Breast epithelium (tissue), 4 donors: ENCODE data around the gene ATP8B4. TPM values are rescaled to one million over a fixed set of nuclear protein-coding genes. Genes with fewer than 3 reads are reported as not detected.

Source experiments
- DNase-seq, 2 donors: peaks; one replicate each; pipeline ENCODE4 v3.0.0-alpha.2; 2019; ENCODE audit warnings: low spot score in 2 of 2
- H3K27ac ChIP-seq, 2 donors: fragments of 200-600 bp; sonication (generic) in 1 of 2; one replicate each; pipeline ENCODE4 v1.5.1; 2016 to 2019; ENCODE audit warnings: mild to moderate bottlenecking in 1 of 2
- H3K27me3 ChIP-seq, 2 donors: fragments of 200-600 bp; sonication (generic) in 1 of 2; one replicate each; pipeline versions ENCODE4 v1.5.1 to v1.6.0; 2017 to 2019; ENCODE audit warnings: control low read depth in 1 of 2, mild to moderate bottlenecking in 1 of 2
- H3K36me3 ChIP-seq: fragments of 200-600 bp; one replicate; pipeline ENCODE4 v1.5.1; 2019
- H3K4me1 ChIP-seq, 2 donors: fragments of 200-600 bp; sonication (generic); one replicate each; pipeline ENCODE4 v1.5.1; 2016 to 2019; ENCODE audit warnings: control low read depth in 1 of 2
- H3K4me3 ChIP-seq, 3 donors: fragments of 200-600 bp; sonication (generic); 1 replicate in 2 of 3; 2 replicates in 1 of 3; pipeline ENCODE4 v1.5.1; 2016 to 2019; ENCODE audit warnings: mild to moderate bottlenecking in 3 of 3, moderate library complexity in 2 of 3
- H3K9me3 ChIP-seq, 2 donors: fragments of 200-600 bp; sonication (generic) in 1 of 2; one replicate each; pipeline ENCODE4 v1.5.1; 2016 to 2019; ENCODE audit warnings: control low read depth in 1 of 2
- POLR2A ChIP-seq: fragments of 450-650 bp; IDR thresholded peaks from one replicate; pipeline ENCODE4 v1.6.1; 2016; ENCODE audit warnings: antibody characterized with exemption, mild to moderate bottlenecking, moderate library complexity
- POLR2AphosphoS5 ChIP-seq, 3 donors: sonication (generic); formaldehyde crosslinking; IDR thresholded peaks; one replicate each; pipeline ENCODE4 v1.6.1; 2017; ENCODE audit warnings: antibody characterized with exemption in 3 of 3
- intact Hi-C: fragments of 100-400 bp; cut with DNase I; formaldehyde crosslinking; loops from one replicate; pipeline ENCODE4 v1.15.1; 2023; ENCODE audit warnings: low total_unique reads
- total RNA-seq, 3 donors: library from RNA; depleted of rRNA; stranded (reverse); fragments of >200 nt; gene quantifications; one replicate each; pipeline ENCODE4 v1.1.0, GENCODE V29; 2016
- TF ChIP-seq, protein P1 (sequence below), 3 donors: fragments of 450-650 bp; IDR thresholded peaks; one replicate each; pipeline ENCODE4 v1.5.1; 2016 to 2017; ENCODE audit warnings: antibody characterized with exemption in 3 of 3, mild to moderate bottlenecking in 3 of 3, moderate library complexity in 3 of 3

The ATP8B4 gene
- total RNA-seq, 3 donors from 2014 or later: 7.9 to 28.3 (median 9.5) TPM

- intact Hi-C loops: no loop called here
- no peaks in the 10 kb centered on the region for H3K36me3 ChIP-seq
- H3K27me3 ChIP-seq: no peaks in the 10 kb centered on the region
- no peak for DNase-seq
- no peak for TF ChIP-seq POLR2A
- TF ChIP-seq, protein P1, sequence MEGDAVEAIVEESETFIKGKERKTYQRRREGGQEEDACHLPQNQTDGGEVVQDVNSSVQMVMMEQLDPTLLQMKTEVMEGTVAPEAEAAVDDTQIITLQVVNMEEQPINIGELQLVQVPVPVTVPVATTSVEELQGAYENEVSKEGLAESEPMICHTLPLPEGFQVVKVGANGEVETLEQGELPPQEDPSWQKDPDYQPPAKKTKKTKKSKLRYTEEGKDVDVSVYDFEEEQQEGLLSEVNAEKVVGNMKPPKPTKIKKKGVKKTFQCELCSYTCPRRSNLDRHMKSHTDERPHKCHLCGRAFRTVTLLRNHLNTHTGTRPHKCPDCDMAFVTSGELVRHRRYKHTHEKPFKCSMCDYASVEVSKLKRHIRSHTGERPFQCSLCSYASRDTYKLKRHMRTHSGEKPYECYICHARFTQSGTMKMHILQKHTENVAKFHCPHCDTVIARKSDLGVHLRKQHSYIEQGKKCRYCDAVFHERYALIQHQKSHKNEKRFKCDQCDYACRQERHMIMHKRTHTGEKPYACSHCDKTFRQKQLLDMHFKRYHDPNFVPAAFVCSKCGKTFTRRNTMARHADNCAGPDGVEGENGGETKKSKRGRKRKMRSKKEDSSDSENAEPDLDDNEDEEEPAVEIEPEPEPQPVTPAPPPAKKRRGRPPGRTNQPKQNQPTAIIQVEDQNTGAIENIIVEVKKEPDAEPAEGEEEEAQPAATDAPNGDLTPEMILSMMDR (IDR thresholded peaks at IDR 0.05): no peak
- TF ChIP-seq POLR2AphosphoS5 (IDR thresholded peaks at IDR 0.05): no peak
- no peaks in the 10 kb centered on the region for H3K9me3 ChIP-seq
- H3K4me1 ChIP-seq: no peaks in the 10 kb centered on the region
- peak overlapping the region; percentile 36 to 59 for H3K27ac ChIP-seq
- H3K4me3 ChIP-seq: no peak overlapping the region
Observed at GRCh38 chr15:50077651-50078050, 41.4 kb downstream of the ATP8B4 start.

DNA sequence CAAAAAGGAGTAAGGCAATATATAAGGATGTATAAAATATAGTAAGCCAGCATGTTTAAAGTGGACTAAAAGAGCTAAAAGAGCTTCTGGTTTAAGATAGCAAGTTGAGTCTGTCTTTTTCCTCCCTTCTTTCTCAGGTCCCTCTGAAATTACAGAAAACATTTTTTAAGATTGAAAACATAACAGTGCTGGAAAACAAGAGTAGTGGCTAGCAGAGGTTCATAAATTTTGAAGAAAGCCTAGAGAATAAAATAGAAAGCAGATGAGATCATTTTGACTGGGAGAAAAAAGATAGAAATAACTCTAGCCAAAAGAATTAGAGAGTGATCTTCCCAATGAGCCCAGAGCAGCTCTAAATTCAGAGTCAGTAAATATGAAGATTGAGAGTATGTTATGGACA is 41.9 kb downstream of the ATP8B4 start:
- no peak for DNase-seq
- TF ChIP-seq POLR2A (no peak), POLR2AphosphoS5 (IDR thresholded peaks at IDR 0.05) (no peak)
- TF ChIP-seq, protein P1 (IDR thresholded peaks at IDR 0.05): no peak
- Histone ChIP-seq H3K36me3 (no peaks in the 10 kb centered on the region), H3K4me1 (no peaks in the 10 kb centered on the region), H3K9me3 (no peaks in the 10 kb centered on the region), H3K27ac (peak overlapping the region; percentile 36 to 59), H3K4me3 (no peak overlapping the region), H3K27me3 (no peaks in the 10 kb centered on the region)
- intact Hi-C loops: no loop called here

- TF ChIP-seq, protein P1 (IDR thresholded peaks at IDR 0.05): no peak
- TF ChIP-seq POLR2AphosphoS5 (IDR thresholded peaks at IDR 0.05): no peak
- no peak for TF ChIP-seq POLR2A
- intact Hi-C loops: no loop called here
- Histone ChIP-seq H3K9me3 (no peaks in the 10 kb centered on the region), H3K4me3 (no peak overlapping the region), H3K27me3 (no peaks in the 10 kb centered on the region), H3K4me1 (no peaks in the 10 kb centered on the region), H3K27ac (peak overlapping the region in 1 of 2 donors; percentile 7), H3K36me3 (no peaks in the 10 kb centered on the region)
- no peak for DNase-seq
Observed at GRCh38 chr15:50075319-50075718, 43.7 kb downstream of the ATP8B4 start.

DNA sequence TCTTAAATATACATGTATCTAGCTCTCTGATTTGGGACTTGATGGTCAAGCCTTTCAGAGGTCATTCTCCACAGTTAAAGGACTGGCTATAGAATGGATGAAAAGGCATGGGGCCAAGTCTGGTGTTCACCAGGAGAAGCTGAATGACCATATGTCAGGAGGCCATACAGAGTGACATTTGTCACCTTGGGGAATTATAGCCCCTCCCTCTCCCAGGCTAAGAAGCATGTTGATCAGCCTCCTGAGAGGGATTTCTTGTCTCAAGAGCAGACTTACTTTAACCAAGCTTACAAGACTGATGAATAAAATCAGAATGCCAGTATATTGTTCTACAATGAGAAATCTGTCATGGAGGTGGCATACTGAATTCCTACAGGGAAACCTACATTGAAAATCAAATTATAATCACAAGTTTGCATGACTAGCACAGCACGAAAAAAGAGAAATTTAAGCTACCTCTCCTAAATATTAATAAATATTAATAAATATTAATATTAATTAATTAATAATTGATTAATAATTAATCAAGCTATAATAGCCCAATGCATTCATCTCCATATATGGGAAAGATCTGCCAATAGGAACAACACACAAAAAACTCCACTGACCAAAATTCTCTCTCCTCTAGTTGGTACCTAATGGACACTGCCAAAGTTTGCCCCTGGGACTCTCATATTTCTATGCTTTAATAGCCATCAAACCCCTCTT is 47.3 kb downstream of the ATP8B4 start:
- no peak overlapping the region for H3K4me3 ChIP-seq
- no peaks in the 10 kb centered on the region for H3K36me3 ChIP-seq
- H3K27me3 ChIP-seq: no peaks in the 10 kb centered on the region
- TF ChIP-seq POLR2AphosphoS5 (IDR thresholded peaks at IDR 0.05) (no peak), POLR2A (no peak)
- TF ChIP-seq, protein P1 (IDR thresholded peaks at IDR 0.05): no peak
- intact Hi-C loops: loop anchor here (5.0 kb wide), 1 partner anchor 1079 kb away; no protein-coding TSS in a partner anchor
- no peak overlapping the region for H3K27ac ChIP-seq
- DNase-seq: no peak
- H3K4me1 ChIP-seq: no peaks in the 10 kb centered on the region
- no peaks in the 10 kb centered on the region for H3K9me3 ChIP-seq

- Histone ChIP-seq H3K27me3 (no peaks in the 10 kb centered on the region), H3K36me3 (no peaks in the 10 kb centered on the region), H3K9me3 (no peaks in the 10 kb centered on the region), H3K27ac (no peak overlapping the region), H3K4me3 (no peak overlapping the region), H3K4me1 (no peaks in the 10 kb centered on the region)
- intact Hi-C loops: no loop called here
- TF ChIP-seq POLR2AphosphoS5 (IDR thresholded peaks at IDR 0.05) (no peak), POLR2A (no peak)
- TF ChIP-seq, protein P1 (IDR thresholded peaks at IDR 0.05): no peak
- no peak for DNase-seq
Observed at GRCh38 chr15:50068016-50068415, 51.0 kb downstream of the ATP8B4 start.
